ENCODE measurements around the gene CD68.
A peak's percentile ranks its signal among the peaks of the same experiment; 100 is the strongest.

Gene CD68

DNA sequence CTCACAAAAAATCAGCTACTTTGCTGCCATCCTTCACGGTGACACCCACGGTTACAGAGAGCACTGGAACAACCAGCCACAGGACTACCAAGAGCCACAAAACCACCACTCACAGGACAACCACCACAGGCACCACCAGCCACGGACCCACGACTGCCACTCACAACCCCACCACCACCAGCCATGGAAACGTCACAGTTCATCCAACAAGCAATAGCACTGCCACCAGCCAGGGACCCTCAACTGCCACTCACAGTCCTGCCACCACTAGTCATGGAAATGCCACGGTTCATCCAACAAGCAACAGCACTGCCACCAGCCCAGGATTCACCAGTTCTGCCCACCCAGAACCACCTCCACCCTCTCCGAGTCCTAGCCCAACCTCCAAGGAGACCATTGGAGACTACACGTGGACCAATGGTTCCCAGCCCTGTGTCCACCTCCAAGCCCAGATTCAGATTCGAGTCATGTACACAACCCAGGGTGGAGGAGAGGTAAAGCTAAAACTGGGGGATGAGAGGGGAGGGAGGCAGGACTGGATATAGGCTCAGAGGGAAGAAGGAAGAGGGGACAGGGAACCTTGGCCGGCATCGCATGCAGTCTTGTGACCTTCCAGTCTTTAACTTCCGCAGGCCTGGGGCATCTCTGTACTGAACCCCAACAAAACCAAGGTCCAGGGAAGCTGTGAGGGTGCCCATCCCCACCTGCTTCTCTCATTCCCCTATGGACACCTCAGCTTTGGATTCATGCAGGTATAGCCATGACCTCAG lies 581 bp downstream of the CD68 start:
- Histone ChIP-seq H3K36me3 (peaks cover 41% of the 10 kb centered on the region), H3K27me3 (no peaks in the 10 kb centered on the region), H3K9me3 (peaks cover 3% of the 10 kb centered on the region), H3K4me3 (ENCODE audit: low read depth in 1 of 2, low read length in 1 of 2) (peak overlapping the region; percentile 34 to 54), H3K27ac (peak overlapping the region; percentile 92), H3K4me1 (ENCODE audit: control insufficient read depth in 1 of 2, insufficient read depth in 1 of 2, low read depth in 1 of 2, low read length in 1 of 2) (peaks cover 67 to 69% of the 10 kb centered on the region in 2 experiments)
- TF ChIP-seq, protein P1, sequence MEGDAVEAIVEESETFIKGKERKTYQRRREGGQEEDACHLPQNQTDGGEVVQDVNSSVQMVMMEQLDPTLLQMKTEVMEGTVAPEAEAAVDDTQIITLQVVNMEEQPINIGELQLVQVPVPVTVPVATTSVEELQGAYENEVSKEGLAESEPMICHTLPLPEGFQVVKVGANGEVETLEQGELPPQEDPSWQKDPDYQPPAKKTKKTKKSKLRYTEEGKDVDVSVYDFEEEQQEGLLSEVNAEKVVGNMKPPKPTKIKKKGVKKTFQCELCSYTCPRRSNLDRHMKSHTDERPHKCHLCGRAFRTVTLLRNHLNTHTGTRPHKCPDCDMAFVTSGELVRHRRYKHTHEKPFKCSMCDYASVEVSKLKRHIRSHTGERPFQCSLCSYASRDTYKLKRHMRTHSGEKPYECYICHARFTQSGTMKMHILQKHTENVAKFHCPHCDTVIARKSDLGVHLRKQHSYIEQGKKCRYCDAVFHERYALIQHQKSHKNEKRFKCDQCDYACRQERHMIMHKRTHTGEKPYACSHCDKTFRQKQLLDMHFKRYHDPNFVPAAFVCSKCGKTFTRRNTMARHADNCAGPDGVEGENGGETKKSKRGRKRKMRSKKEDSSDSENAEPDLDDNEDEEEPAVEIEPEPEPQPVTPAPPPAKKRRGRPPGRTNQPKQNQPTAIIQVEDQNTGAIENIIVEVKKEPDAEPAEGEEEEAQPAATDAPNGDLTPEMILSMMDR (IDR thresholded peaks at IDR 0.05), result no peak

DNA sequence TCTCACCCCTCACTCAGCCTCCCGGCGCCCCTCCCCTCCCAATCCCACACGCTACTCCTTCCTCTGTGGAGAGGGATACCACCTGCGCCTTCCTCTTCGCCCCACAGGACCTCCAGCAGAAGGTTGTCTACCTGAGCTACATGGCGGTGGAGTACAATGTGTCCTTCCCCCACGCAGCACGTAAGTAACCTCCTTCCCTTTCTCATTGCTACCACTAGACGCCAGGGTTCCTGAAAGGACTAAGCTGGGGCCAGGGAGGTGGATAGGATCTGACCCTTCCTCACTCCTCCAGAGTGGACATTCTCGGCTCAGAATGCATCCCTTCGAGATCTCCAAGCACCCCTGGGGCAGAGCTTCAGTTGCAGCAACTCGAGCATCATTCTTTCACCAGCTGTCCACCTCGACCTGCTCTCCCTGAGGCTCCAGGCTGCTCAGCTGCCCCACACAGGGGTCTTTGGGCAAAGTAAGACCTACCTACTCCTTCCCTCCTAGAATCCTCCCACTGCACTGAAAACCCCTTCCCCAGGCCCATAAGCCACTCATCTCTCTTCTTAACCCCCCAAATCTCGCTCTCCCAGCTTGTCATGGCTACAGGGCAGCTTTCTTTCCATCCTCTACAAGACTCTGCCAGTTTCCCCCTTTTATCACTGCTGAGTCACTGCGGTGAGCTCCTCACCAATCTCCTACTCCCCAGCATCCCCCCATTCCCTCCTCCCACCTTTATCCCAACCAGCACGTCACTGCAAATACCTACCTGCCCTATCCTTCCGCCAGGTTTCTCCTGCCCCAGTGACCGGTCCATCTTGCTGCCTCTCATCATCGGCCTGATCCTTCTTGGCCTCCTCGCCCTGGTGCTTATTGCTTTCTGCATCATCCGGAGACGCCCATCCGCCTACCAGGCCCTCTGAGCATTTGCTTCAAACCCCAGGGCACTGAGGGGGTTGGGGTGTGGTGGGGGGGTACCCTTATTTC lies 1.5 kb downstream of the CD68 start:
- Histone ChIP-seq H3K36me3 (peaks cover 32% of the 10 kb centered on the region), H3K27ac (peak overlapping the region; percentile 92), H3K9me3 (peaks cover 3% of the 10 kb centered on the region), H3K4me3 (ENCODE audit: low read depth in 1 of 2, low read length in 1 of 2) (peak overlapping the region; percentile 34 to 54), H3K27me3 (no peaks in the 10 kb centered on the region), H3K4me1 (ENCODE audit: control insufficient read depth in 1 of 2, insufficient read depth in 1 of 2, low read depth in 1 of 2, low read length in 1 of 2) (peaks cover 59 to 65% of the 10 kb centered on the region in 2 experiments)
- TF ChIP-seq, protein P1 (IDR thresholded peaks at IDR 0.05), result no peak

DNA sequence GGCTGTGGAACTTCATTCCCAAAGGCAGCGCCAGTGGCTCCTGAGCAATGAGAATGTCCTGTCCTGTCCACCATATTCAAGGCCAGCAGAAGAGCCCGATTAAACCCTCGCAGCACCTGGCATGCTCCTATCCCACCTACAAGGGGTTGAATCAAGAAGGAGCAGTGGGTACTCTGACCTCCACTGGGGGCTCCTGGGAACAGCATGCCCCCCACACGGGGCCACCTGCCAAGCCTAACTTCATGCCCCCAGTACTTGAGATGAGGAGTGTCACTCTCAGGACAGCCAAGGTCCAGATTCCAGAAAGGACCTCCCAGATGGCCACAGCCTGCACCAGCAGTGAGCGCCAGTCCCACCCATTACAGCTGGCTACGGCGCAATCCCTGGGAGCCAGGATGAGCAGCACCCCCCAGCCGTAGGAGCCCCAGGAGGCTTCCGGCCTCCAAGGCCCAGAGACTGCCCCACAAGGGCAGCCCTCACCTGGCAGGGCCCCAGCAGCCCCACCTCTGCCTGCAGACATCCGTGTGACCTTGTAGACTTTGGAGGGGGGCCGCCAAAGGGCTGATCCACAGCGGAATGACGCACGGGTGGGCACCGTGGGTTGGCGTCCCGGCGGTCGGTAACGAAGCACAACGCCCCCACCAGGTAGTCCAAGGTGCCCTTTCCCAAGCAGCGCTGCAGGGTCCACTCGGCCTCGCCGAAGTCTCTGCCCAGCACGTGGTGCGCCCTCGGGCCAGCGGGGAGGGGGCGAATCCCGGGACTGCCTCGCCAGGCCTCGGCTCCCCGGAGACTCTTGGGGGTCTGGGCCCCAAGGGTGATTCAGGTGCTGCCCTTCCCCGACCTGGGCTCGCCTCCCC lies 3.2 kb downstream of the CD68 start:
- peaks cover 59 to 63% of the 10 kb centered on the region in 2 experiments for H3K4me1 ChIP-seq (ENCODE audit: control insufficient read depth in 1 of 2, insufficient read depth in 1 of 2, low read depth in 1 of 2, low read length in 1 of 2)
- peaks cover 24% of the 10 kb centered on the region for H3K36me3 ChIP-seq
- peak overlapping the region; percentile 92 for H3K27ac ChIP-seq
- H3K4me3 ChIP-seq (ENCODE audit: low read depth in 1 of 2, low read length in 1 of 2), result peak overlapping the region; percentile 72 to 95
- no peaks in the 10 kb centered on the region for H3K27me3 ChIP-seq
- TF ChIP-seq, protein P1 (IDR thresholded peaks at IDR 0.05), result no peak
- peaks cover under 1% of the 10 kb centered on the region for H3K9me3 ChIP-seq

DNA sequence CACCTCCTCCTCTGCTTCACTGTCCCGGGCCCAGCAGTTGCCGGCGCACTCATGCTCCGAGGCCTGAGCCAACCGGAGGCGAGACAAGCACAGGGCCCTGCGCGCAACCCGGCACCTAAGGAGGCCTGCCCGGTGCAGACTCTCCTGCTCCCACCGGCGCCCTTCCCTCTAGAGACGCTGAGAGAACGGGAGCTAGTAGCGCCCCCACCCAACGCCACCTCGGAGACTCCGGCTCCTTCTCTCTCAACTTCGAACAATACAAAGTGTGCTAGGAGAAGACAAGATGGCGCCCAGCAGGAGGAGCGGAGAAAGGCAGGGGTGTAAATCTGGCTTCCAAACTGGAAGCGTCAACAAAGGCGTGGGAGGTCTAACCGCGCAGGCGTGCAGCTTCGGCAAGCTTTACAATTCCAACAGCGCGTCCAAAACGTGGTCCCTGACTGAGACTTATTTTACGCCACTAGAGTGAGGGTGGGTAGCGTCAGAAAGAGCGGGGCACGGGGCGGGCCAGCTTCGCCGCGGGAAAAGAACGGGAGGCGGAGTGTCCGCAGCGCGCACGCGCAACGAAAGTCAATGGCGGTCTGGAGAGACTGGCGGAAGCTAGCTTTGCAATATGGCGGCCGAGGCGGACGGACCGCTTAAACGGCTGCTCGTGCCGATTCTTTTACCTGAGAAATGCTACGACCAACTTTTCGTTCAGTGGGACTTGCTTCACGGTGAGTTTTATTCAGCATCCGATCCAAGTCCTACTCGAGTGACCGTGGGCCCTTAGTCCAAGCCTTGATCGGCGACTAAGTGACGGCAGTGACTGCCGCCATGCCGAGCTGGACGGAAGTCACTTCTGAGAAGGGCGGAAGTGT lies 4.0 kb downstream of the CD68 start, which contains the start of gene MPDU1:
TSS of gene MPDU1 (plus strand) at position 600 of the 857 bp plus-strand sequence. CDS start at position 611, 11 bp downstream.
- Histone ChIP-seq H3K27me3 (no peaks in the 10 kb centered on the region), H3K36me3 (peaks cover 23% of the 10 kb centered on the region), H3K4me1 (ENCODE audit: control insufficient read depth in 1 of 2, insufficient read depth in 1 of 2, low read depth in 1 of 2, low read length in 1 of 2) (peaks cover 59 to 71% of the 10 kb centered on the region in 2 experiments), H3K4me3 (ENCODE audit: low read depth in 1 of 2, low read length in 1 of 2) (peak within 1 kb of the TSS; percentile 72 to 95), H3K27ac (peak within 1 kb of the TSS; percentile 92), H3K9me3 (no peaks in the 10 kb centered on the region)
- TF ChIP-seq, protein P1 (IDR thresholded peaks at IDR 0.05), result no peak

All from neutrophil (primary cell).